H9 (cell line): ENCODE measurements around the gene CAMTA1. TPM values are rescaled to one million over a fixed set of nuclear protein-coding genes. Genes with fewer than 3 reads are reported as not detected.

Experiments
- DNase-seq: peaks from one replicate; pipeline ENCODE4 v3.0.0-alpha.2; 2017
- H2AFZ ChIP-seq: one replicate; pipeline ENCODE4 v1.6.1; 2013; ENCODE audit warnings: mild to moderate bottlenecking, low read length, control low read depth, moderate library complexity
- H2AK5ac ChIP-seq: 2 replicates; pipeline ENCODE4 v1.6.1; 2013; ENCODE audit warnings: low read length, control low read depth, mixed read lengths; ENCODE audit not compliant: insufficient read length
- H2BK120ac ChIP-seq: one replicate; pipeline ENCODE4 v1.6.1; 2013; ENCODE audit warnings: low read depth, mild to moderate bottlenecking, low read length, control low read depth, inconsistent platforms; ENCODE audit not compliant: poor library complexity, severe bottlenecking
- H2BK12ac ChIP-seq: 2 replicates; pipeline ENCODE4 v1.6.1; 2013; ENCODE audit warnings: low read length, control low read depth, mixed read lengths, low read depth; ENCODE audit not compliant: insufficient read length
- H2BK15ac ChIP-seq: 2 replicates; pipeline ENCODE4 v1.6.1; 2013; ENCODE audit warnings: low read depth, low read length, control low read depth
- H2BK20ac ChIP-seq: one replicate; pipeline ENCODE4 v1.6.1; 2013; ENCODE audit warnings: low read depth, mild to moderate bottlenecking, low read length, control low read depth, inconsistent platforms; ENCODE audit not compliant: poor library complexity, severe bottlenecking
- H2BK5ac ChIP-seq: 2 replicates; pipeline ENCODE4 v1.6.1; 2013; ENCODE audit warnings: low read length, control low read depth, mixed read lengths; ENCODE audit not compliant: insufficient read length
- H3K14ac ChIP-seq: 2 replicates; pipeline ENCODE4 v1.6.1; 2013; ENCODE audit warnings: low read length, control low read depth; ENCODE audit not compliant: insufficient read depth
- H3K18ac ChIP-seq: 2 replicates; pipeline ENCODE4 v1.6.1; 2013; ENCODE audit warnings: low read depth, mild to moderate bottlenecking, mixed read lengths, low read length, control low read depth; ENCODE audit not compliant: insufficient read length
- H3K23ac ChIP-seq: 2 replicates; pipeline ENCODE4 v1.6.1; 2013; ENCODE audit warnings: low read length, control low read depth, mixed read lengths, low read depth; ENCODE audit not compliant: insufficient read length
- H3K23me2 ChIP-seq: 2 replicates; pipeline ENCODE4 v1.6.1; 2013; ENCODE audit warnings: low read depth, mild to moderate bottlenecking, mixed read lengths, low read length, control low read depth; ENCODE audit not compliant: insufficient read length, poor library complexity, severe bottlenecking
- H3K27ac ChIP-seq: 2 replicates; pipeline ENCODE4 v1.5.1; 2013; ENCODE audit warnings: low read length, control low read depth, mixed read lengths, low read depth; ENCODE audit not compliant: insufficient read length
- H3K27me3 ChIP-seq: 2 replicates; pipeline ENCODE4 v1.6.1; 2013; ENCODE audit warnings: low read length, control low read depth, inconsistent platforms; ENCODE audit not compliant: insufficient read depth
- H3K4ac ChIP-seq: 2 replicates; pipeline ENCODE4 v1.6.1; 2013; ENCODE audit warnings: low read depth, mild to moderate bottlenecking, control low read depth, inconsistent platforms, low read length, moderate library complexity
- H3K4me1 ChIP-seq: 2 replicates; pipeline ENCODE4 v1.6.1; 2013; ENCODE audit warnings: low read length, control low read depth, inconsistent platforms; ENCODE audit not compliant: insufficient read depth
- H3K4me2 ChIP-seq: 2 replicates; pipeline ENCODE4 v1.6.1; 2013; ENCODE audit warnings: low read length, control low read depth, mixed read lengths; ENCODE audit not compliant: insufficient read length, insufficient read depth
- H3K56ac ChIP-seq: 2 replicates; pipeline ENCODE4 v1.6.1; 2013; ENCODE audit warnings: low read depth, mild to moderate bottlenecking, mixed read lengths, low read length, control low read depth; ENCODE audit not compliant: insufficient read length
- H3K79me1 ChIP-seq: 2 replicates; pipeline ENCODE4 v1.6.1; 2013; ENCODE audit warnings: low read depth, mild to moderate bottlenecking, moderate library complexity, low read length, control low read depth, inconsistent platforms; ENCODE audit not compliant: insufficient read depth, poor library complexity, severe bottlenecking
- H3K79me2 ChIP-seq: 2 replicates; pipeline ENCODE4 v1.6.1; 2013; ENCODE audit warnings: low read length, control low read depth, inconsistent platforms; ENCODE audit not compliant: insufficient read depth
- H3K9ac ChIP-seq: 2 replicates; pipeline ENCODE4 v1.6.1; 2013; ENCODE audit warnings: low read length, control low read depth, mixed read lengths; ENCODE audit not compliant: insufficient read length; ENCODE audit errors: extremely low read depth
- H3K9me3 ChIP-seq: one replicate; pipeline ENCODE4 v1.6.1; 2013; ENCODE audit warnings: low read depth, low read length, inconsistent platforms; ENCODE audit not compliant: control insufficient read depth
- H3T11ph ChIP-seq: one replicate; pipeline ENCODE4 v1.6.1; 2013; ENCODE audit warnings: mild to moderate bottlenecking, low read length, control low read depth, inconsistent platforms
- H4K20me1 ChIP-seq: one replicate; pipeline ENCODE4 v1.6.1; 2013; ENCODE audit not compliant: control insufficient read depth, insufficient read length, insufficient read depth
- H4K5ac ChIP-seq: 2 replicates; pipeline ENCODE4 v1.6.1; 2013; ENCODE audit warnings: low read depth, mild to moderate bottlenecking, mixed read lengths, low read length, control low read depth; ENCODE audit not compliant: insufficient read length
- H4K8ac ChIP-seq: replicated peaks from 2 replicates; pipeline ENCODE4 v1.6.1; 2013; ENCODE audit warnings: low read length, control low read depth, mixed read lengths, low read depth; ENCODE audit not compliant: insufficient read length
- H4K91ac ChIP-seq: 2 replicates; pipeline ENCODE4 v1.6.1; 2013; ENCODE audit warnings: low read depth, mild to moderate bottlenecking, moderate library complexity, mixed read lengths, low read length, control low read depth; ENCODE audit not compliant: insufficient read length
- H3K27ac Mint-ChIP-seq, 3 experiments: 2 replicates in 2 of 3; 3 replicates in 1 of 3; pipeline ENCODE4 v1.8.0; 2020 to 2021; ENCODE audit warnings: mixed read lengths in 3 of 3, mild to moderate bottlenecking in 1 of 3, moderate library complexity in 1 of 3
- H3K27me3 Mint-ChIP-seq: 2 replicates; pipeline ENCODE4 v1.8.0; 2021; ENCODE audit warnings: low read depth, mild to moderate bottlenecking, moderate library complexity, mixed read lengths
- H3K36me3 Mint-ChIP-seq, 3 experiments: 2 replicates in 2 of 3; 3 replicates in 1 of 3; pipeline ENCODE4 v1.8.0; 2020 to 2021; ENCODE audit warnings: low read depth in 3 of 3, mixed read lengths in 3 of 3; ENCODE audit not compliant: insufficient read depth in 1 of 3
- H3K4me1 Mint-ChIP-seq, 2 experiments: 2 replicates each; pipeline ENCODE4 v1.8.0; 2020; ENCODE audit warnings: mixed read lengths in 2 of 2
- H3K4me3 Mint-ChIP-seq, 2 experiments: 2 replicates in 1 of 2; 3 replicates in 1 of 2; pipeline ENCODE4 v1.8.0; 2020 to 2021; ENCODE audit warnings: mild to moderate bottlenecking in 2 of 2, mixed read lengths in 2 of 2, moderate library complexity in 1 of 2
- H3K9me3 Mint-ChIP-seq, 2 experiments: 2 replicates in 1 of 2; 3 replicates in 1 of 2; pipeline ENCODE4 v1.8.0; 2020; ENCODE audit warnings: mild to moderate bottlenecking in 2 of 2, mixed read lengths in 2 of 2, moderate library complexity in 1 of 2
- CTCF ChIP-seq: fragments of 200-600 bp; sonication (generic); conservative IDR thresholded peaks from 3 replicates; pipeline ENCODE4 v1.8.0; 2021; ENCODE audit warnings: antibody characterized with exemption, mild to moderate bottlenecking
- WGBS: extraction: QIAGEN DNeasy Blood & Tissue Kit; methylation state at CpG from one replicate; pipeline ENCODE4 v1.1.7; 2013; ENCODE audit warnings: missing lambda C conversion rate, low lambda C conversion rate, mixed read lengths; ENCODE audit not compliant: insufficient read length; ENCODE audit errors: extremely low coverage; 5-methylcytosine and 5-hydroxymethylcytosine counted together
- total RNA-seq: library from RNA; stranded (reverse); gene quantifications from 2 replicates; pipeline ENCODE4 v1.2.1, GENCODE V29; 2021

The CAMTA1 gene
- total RNA-seq, 1 experiment from 2014 or later = 115 TPM

GRCh38 chr1:7538033-7538432 lies 752.8 kb downstream of the CAMTA1 start:
- H3K9me3 Mint-ChIP-seq = no peaks in the 10 kb centered on the region; a peak in 1 of 5 replicates
- no peak overlapping the region for H3K56ac ChIP-seq
- no peak overlapping the region for H3K14ac ChIP-seq
- no peak overlapping the region for H2BK12ac ChIP-seq
- no peak overlapping the region for H2BK5ac ChIP-seq
- peaks cover 6% of the 10 kb centered on the region for H3K27me3 Mint-ChIP-seq
- no peak overlapping the region for H2BK15ac ChIP-seq
- no CpG with 5 or more reads among the region's 6 CpGs for WGBS
- no peak overlapping the region for H3K4me2 ChIP-seq
- no peaks in the 10 kb centered on the region for H3K36me3 Mint-ChIP-seq
- H2BK120ac ChIP-seq = no peak overlapping the region
- no peak overlapping the region for H3K4ac ChIP-seq
- no peaks in the 10 kb centered on the region for H3K79me1 ChIP-seq
- no peak overlapping the region for H3K23ac ChIP-seq
- H4K20me1 ChIP-seq = no peaks in the 10 kb centered on the region
- peaks cover 52 to 71% of the 10 kb centered on the region in 2 experiments for H3K4me1 Mint-ChIP-seq
- no peak overlapping the region for H3K27ac ChIP-seq
- peak overlapping the region in 1 of 3 experiments; percentile 73; a peak in 1 of 7 replicates for H3K27ac Mint-ChIP-seq
- peaks cover 13% of the 10 kb centered on the region; the same call in 1 of the 2 replicates for H3K4me1 ChIP-seq
- no peak overlapping the region for H3T11ph ChIP-seq
- no peak overlapping the region for H2AFZ ChIP-seq
- no peak overlapping the region for H3K9ac ChIP-seq
- no peaks in the 10 kb centered on the region for H3K27me3 ChIP-seq
- no peak for TF ChIP-seq CTCF
- no peaks in the 10 kb centered on the region for H3K79me2 ChIP-seq
- no peak overlapping the region for H2BK20ac ChIP-seq
- H4K91ac ChIP-seq = no peak overlapping the region
- no peak overlapping the region for H2AK5ac ChIP-seq
- DNase-seq = no peak
- no peak overlapping the region; a peak in 1 of 5 replicates for H3K4me3 Mint-ChIP-seq
- no peaks in the 10 kb centered on the region for H3K9me3 ChIP-seq
- no peak overlapping the region for H4K8ac ChIP-seq
- H3K18ac ChIP-seq = no peak overlapping the region
- no peak overlapping the region for H4K5ac ChIP-seq
- no peaks in the 10 kb centered on the region for H3K23me2 ChIP-seq
